ENCODE data around the gene SLC41A3.
A peak's percentile ranks its signal among the peaks of the same experiment; 100 is the strongest.
"Not testable (repeated sequence)": the region's sequence is repeated elsewhere in the genome, so short reads cannot be mapped to it uniquely, and the experiment has no call there.

Gene SLC41A3

DNA sequence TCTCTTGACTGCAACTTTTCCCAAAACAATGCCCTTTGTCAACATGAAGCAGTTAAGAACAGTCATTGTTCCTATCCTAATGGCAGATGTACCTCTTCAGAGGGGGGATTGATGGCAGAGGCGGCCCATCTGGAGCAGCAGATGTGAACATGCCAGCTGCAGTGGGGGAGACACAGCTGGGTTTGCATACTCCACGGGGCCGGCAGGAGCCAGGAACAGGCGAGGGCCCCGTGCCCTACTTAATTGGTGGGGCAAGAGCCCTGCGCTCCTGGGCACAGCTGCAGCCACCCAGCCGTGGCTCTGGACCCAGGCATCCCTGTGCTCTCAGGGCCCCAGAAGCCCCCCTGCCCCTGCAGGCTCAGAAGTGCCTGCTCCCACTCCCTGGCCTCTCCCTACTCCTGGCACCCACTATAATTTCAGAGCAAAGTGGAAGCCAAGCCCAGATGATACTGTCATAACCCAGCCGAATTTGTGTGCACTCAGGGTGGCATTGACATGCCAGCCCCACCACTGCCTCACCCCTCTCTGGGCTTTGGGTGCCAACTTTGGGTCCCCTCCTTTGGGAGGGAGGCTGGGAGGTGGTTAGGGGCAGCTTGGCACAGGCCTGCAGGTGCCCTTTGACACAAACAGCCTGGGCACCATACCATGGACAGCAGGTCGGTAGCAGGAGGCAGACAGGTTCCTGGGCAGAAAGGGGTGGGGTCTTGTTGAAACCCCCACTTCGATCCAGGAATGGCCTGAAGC is 80.3 kb downstream of the SLC41A3 start:
- no peak for DNase-seq (ENCODE audit: low spot score)

DNA sequence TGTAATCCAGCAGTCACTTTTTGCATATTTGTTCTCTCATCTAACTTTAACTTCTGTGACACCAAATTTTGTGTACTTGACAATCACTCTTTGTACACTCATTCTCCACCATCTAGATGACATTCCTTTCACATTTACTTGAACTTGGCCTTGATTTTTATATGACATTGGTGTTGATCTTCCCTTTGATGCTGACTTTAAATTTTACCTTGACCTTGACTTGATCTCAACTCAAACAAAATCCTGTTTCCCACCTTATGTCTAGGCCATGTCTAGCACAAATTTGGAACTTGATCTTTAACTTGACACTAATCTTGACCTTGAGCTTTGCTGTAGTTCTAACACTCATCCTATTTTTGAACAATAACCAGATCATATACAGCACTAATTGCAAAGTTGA is 81.7 kb downstream of the SLC41A3 start:
- DNase-seq (ENCODE audit: low spot score), result no peak

DNA sequence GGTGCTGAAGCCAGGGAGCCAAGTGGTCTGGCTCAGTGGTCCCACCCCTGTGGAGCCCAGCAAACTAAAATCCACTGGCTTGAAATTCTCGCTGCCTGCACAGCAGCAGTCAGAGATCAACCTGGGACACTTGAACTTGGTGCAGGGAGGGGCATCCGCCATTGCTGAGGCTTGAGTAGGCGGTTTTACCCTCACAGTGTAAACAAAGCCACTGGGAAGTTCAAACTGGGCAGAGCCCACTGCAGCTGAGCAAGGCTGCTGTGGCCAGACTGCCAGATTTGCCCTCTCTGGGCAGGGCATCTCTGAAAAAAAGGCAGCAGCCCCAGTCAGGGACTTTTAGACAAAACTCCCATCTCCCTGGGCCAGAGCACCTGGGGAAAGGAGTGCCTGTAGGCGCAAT is 87.2 kb downstream of the SLC41A3 start:
- DNase-seq (ENCODE audit: low spot score), result not testable (repeated sequence)

DNA sequence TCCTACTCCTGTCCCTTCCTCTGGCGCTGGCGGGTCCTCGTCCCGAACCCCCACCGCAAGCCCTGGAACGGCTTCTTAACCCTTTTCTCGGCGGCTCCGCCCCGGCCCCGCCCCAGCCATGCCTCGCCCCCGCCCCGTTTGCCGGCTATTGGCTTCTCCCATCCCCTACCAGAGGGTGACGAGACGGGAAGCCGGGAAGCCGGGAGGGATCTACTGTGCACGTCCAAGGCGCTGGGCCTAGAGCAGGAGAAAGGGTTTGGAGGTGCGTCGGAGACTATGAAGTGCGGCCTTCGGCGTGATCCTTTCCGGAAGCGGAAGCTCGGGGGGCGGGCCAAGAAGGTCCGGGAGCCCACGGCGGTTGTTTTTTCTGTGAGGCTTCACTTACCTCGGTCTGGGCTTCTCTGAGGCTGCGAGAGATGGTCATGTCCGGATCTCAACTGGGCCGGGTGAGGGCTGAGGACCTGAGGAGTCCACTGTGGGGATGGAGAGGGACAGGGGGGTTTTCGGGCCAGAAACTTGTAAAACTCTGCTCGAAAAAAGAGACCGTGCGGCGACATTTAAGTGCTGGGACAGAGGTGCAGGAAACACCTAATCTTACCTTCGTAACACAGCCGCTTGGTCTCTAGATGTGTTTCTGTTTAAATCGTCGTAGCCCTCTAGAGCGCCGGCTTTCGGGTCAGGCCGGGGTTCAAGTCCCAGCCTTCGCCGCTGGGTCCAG is 93.5 kb downstream of the SLC41A3 start:
- DNase-seq (ENCODE audit: low spot score), result peak; percentile 86

DNA sequence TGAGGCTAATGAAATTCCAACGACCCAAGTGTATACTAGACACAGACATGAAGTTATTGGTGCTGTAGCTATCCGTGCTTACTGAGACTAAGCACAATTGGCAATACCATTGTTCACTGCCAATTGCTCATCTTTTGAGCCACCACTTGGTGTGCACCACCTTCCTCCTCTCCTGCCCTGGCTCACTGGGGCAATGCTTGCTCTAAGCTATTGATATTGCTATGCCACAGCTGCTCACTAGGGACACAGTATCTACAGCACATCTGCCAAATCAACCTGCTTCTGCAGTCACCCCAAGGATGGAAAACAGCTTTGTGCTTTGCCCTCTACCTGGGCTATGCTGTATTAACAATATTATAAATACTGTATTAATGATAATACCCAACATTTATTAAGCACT is 99.0 kb downstream of the SLC41A3 start:
- DNase-seq (ENCODE audit: low spot score), result not testable (repeated sequence)

DNA sequence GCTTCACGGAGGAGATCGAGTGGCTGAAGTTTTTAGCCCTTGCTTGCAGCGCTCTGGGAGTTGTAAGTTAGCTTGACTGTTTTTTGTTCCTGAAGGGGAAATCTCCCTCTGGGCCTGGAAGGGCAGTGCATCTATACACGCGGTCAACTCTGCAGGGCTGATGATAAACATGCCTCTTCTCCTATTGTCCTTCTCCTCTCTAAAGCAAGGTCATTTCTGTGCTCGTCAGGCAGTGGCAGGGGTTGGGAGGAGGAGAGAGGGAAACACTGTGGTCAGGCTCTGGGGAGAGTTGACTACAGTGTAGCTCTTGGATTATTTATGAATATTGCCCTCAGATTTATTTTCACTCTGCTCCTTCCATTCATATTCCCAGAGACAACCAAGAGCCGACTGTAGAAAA is 106.8 kb downstream of the SLC41A3 start:
- not testable (repeated sequence) for DNase-seq (ENCODE audit: low spot score)

DNA sequence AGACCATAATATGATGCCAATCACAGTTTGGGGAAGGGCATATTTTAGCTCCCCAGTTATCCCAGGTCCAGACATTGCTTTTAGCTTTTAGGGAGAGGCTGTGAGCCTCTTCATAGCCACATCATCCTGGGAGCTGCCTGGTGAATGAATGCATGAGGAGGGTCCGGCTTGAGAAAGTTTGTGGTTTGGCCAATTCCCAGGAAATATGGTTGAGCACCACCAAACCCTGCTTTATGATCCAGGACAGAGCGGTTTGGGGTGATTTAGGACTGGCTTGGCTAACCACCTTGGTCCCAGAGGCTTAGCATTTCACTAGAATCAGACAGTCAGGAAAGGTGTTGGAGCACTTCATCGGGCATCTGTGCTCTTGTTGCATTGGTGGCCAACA is 107.9 kb downstream of the SLC41A3 start:
- DNase-seq (ENCODE audit: low spot score), result not testable (repeated sequence)

DNA sequence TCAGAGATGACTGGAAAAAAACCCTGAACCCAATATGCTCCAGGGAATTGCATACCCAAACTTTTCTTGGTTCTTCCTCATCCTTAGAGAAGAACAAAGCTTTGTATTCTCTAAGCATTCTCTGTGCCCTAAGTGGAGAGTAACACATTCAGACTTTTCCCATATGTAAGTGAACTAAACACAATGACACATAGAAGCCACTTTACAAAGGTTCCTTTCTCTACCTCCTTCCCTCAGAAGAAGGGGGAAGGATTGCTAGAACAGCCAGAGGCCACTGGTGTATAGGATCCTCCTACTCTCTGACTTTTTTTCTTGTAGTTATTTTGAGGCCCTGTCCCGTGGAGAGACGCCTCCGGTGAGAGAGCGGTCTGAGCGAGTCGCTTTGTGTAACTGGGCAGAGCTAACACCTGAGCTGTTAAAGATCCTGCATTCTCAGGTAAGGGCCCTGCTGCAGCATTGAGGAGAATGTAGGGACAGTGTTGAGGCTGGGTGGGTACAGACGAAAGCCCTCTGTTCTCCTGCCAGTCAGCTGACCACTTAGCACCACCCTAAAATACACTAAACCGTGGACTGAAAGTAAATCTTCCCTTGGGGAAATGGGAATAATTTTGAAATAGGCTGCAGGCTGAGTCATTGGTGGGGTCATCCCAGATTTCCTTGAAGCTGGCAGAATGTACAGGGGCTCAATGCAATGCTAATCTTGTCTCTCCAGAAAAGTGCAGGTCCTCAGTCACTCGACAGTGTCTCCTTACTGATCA is 108.5 kb downstream of the SLC41A3 start:
- DNase-seq (ENCODE audit: low spot score), result not testable (repeated sequence)

DNA sequence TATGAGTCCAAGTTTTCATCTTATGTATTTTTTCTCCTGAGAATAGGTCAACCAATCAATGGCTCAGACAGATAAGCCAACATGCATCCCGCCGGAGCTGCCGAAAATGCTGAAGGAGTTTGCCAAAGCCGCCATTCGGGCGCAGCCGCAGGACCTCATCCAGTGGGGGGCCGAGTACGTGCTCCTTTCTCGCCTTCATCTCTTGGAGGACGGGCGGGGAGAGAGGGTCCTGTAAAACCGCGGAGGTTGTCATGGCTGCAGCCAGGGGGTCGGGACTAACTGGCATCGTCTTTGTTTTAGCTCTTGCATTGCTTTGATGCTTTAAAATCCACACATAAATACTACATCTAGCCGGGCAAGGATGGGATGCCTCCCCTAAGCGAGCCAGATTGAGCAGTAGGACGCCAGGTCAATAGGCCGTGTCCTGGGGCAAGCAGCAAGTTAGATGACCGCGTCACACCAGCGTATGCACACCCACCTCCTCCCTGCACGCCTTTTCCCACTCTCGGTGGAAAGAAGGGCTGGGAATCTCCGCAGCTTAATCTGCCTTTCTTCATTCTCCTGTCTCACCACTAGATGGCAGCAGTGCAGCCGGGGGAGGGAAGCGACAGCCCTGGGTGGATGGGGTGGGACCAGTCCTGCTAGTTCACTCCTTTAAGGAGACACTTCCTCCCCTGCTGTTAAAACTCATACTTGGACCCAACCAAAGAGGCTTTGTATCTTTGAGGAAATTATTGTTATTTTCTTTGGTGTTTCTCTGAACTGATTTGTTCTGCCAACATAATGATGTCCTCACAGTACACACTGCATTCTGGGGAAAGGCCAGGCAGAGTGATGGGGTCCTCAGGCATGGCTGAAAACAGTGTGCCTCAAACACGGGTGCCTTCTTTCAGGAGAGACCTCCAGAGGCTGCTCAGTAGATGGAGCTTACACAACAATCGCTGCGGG is 111.7 kb downstream of the SLC41A3 start:
- not testable (repeated sequence) for DNase-seq (ENCODE audit: low spot score)

DNA sequence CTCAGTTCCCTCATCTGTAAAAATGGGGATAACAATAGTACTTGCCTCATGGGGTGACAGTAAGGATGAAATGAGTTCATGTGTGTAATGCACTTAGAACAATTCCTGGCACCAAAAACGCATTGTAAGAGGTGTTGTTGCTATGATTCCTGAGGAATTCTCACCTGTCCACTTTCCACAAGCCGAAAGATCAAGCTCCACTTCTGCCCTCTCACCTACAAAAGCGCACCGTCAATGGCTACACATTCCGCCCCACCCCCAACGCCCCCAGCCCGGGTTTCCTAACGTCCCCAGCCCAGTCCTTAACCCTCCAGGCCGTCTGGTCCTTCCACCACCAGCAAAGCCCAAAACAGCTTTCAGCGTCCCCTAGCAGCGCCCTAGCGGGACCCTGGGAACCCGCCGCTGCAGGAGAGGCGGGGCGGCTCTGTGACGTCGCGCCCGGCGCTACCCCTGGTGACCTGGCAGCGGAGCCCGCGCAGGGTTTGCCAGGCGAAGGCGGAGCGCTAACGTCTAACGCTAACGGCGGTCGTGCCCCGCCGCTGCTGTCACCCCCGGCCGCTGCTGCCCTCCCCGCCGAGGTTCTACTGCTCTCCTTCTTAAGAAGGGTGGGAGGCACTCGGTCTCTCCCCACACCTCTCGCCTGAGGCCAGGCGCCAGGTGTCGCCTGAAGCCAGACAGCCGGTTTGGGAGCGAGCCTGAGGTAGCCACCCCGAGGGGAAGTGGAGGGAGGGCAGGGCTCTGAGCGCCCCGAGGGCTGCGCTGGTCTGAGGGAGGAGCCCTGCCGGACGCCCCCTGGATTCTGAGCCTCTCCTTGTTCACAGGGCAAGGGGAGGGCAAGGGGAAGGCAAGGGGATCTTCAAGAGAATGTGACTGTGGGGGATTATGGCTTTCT is 115.0 kb downstream of the SLC41A3 start, which contains the start of gene ROPN1B:
Gene ROPN1B, plus strand, starts transcription at position 478 of the 892 bp plus-strand sequence. CDS start 2,877 bp downstream, outside the sequence.
- not testable (repeated sequence) for DNase-seq (ENCODE audit: low spot score)

DNA sequence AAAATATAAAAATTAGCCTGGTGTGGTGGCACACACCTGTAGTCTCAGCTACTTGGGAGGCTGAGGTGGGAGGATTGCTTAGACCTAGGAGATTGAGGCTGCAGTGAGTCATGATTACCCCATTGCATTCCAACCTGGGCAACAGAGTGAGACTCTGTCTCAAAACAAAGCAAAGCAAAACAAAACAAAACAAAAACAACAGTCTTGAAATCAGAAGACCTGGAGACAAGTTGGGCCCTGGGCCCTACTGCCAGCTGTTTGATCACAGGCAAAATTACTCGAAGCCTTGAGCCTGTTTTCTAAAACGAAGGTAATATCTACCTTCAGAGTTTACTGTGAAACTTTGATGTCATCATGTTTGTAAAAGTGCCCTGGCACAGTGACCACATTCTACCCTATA is 115.8 kb downstream of the SLC41A3 start:
- not testable (repeated sequence) for DNase-seq (ENCODE audit: low spot score)

DNA sequence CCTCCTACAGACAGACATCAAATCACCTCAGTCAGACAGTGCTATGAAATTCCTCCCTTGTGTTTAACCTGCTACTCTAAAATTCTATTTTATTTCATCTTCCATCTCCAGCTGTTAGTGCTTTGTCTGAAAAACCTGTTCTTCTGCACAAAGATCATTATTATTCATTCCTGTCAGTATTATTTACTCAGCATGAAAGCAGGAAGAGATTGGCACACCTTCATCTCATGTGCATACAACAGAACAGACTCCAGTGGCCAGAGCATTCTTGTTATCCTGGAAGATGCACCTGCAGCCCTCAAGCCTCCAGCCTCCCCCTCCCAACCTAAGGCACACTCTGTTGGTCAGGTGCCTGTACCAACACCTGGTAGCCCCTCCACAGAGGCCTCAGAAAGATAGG is 116.8 kb downstream of the SLC41A3 start:
- DNase-seq (ENCODE audit: low spot score), result no peak

DNA sequence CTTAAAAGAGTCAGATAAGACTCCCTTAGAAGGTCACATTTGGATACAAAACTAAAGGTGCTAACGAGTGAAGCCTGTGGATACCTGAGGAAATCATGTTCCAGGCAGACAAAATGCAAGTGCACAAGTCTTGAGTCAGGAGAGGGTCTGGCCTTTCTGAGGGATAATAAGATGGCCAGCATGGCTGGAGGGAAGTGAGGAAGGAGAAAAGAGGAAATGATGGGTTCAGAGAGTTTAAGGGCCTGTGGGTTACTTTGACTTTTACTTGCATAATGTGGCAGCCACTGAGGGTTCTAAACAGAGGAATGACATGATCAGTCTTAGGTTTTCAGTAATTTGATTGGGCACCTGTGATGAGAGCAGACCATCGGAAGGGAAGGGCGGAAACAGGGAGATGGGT is 118.4 kb downstream of the SLC41A3 start:
- DNase-seq (ENCODE audit: low spot score), result no peak

DNA sequence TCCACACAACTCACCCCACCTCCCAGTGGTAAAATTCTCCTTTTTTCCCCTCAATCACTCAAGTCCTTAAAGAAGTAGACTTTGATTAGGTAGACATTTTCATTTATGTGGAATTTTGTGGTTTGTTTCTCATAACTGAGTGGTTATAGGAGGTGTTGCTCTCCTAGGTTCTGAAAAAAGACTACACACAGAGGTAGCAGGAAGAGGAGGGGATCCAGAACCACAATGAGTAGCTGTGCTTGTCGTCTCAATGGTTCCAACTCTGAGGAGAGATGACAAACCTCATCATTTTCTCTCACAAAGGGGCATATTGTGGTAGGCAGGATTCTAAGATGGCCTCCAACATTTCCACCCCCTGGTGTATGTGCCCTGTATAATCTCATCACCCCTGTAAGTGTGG is 120.1 kb downstream of the SLC41A3 start:
- not testable (repeated sequence) for DNase-seq (ENCODE audit: low spot score)

DNA sequence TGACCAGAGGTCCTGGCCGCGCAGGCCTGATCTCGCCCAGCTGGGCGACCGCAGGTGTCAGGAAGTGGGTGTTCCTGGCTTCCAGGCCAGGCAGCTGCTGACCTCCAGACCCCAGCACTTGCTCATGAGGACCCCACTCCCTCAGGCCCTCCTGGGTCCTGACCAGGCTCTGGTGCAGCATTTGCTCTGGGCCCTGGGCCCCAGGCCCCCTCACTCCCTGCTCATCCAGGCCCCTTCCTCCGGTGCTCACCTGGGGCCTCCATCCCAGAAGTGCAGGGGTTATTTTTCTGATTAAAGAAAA is 122.7 kb downstream of the SLC41A3 start:
- DNase-seq (ENCODE audit: low spot score), result no peak

DNA sequence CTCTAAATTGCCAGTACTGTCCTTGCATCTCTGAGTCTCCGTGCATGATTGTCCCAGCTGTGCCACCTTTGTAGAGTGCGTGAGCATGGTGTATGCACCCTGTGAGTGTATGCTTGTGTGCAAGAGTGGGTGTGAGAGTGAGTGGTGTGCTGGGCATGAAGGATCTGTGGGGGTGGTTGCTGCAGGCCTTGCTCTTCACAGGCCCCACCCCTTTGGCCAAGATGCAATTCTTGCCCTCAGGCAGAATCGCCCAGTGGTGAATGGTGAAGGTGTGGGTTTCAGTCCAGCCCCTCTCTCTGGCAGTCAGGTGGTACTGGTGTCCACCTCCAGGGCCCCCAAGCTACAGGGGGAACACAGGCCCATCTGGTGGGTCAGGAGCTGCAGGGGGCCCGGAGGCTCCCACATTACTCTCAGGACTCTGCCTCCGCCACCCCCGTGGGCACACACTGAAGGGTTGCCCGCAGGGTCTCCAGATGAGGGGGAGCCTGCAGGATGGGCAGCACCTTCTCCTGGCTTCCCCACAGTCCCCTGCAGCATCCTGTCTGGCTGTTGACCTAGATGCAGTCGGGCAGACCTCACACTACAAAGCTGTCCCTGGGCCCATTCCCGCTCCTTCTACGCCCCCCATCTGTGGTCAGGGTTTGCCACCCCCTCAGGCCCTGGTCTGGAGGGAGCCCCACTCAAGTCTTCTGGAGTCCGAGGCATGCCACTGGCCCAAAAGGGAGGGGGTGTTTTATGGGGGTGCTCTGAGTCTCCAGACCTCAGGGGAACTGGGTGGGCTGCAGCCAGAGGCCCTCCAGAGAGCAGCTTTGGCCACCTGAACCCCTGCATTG is 123.3 kb downstream of the SLC41A3 start:
- DNase-seq (ENCODE audit: low spot score), result no peak

DNA sequence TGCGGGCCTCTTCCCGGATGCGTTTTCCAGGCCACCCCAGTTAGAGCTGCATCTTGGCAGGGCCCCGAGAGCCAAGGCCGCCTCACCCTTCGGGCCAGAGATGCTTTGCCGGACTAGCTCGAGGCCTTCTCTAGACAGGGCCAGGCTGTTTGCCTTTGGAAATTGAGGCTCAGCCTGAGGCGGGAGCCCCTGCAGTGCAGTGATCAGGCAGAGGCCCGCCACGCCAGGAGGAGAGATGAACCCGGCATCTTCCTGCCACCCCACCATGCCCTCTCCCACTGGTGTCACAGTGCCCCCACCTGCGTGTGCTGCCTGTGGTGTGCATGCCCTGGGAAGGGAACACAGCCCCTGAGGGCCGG is 123.9 kb downstream of the SLC41A3 start:
- DNase-seq (ENCODE audit: low spot score), result no peak

DNA sequence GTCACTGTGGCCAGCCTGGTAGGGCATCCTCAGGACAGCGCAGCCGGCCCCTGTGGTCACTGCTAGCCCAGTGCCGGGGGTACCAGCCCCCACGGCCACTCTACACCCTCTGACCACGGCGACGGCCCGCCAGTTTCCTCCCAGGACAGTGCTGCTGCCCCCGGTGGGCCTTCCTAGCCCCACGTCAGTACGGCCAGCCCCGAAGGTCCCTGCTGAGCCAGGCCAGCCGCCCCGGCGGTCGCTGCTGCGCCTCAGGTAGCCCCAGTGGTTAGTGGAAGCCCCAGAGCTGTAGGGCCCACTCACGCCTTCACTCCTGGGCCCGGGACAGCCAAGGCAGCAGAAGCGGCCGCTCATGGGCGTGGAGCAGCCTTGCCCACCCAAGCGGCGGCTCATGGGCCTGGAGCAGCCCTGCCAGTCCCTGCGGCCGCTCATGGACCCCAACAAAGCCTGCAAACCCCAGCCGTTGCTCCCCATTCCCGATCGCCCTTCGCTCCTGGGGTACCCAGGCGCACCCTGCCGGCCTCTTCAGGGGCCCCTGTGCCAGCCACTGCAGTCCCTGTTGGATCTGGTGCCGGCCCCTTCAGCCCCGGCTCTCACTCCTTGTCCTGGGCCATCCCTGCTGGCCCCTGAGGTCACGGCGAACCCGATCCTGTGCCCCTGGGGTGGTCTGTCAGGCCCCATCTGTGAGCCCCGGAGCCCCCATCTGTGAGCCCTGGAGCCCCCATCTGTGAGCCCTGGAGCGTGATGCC is 124.4 kb downstream of the SLC41A3 start:
- no peak for DNase-seq (ENCODE audit: low spot score)

Data from left forelimb (tissue), 1 donor.